Fibroblast of lung (primary cell): Measurements from ENCODE around the gene CCDC102B. TPM values are rescaled to one million over a fixed set of nuclear protein-coding genes. Genes with fewer than 3 reads are reported as not detected.
"Not testable (repeated sequence)": the region's sequence is repeated elsewhere in the genome, so short reads cannot be mapped to it uniquely, and the experiment has no call there.

Source experiments
- DNase-seq, 2 donors: peaks; one replicate each; pipeline versions ENCODE4 v3.0.0 to v3.0.0-alpha.2; 2010; ENCODE audit warnings: low read depth in 2 of 2
- H2AFZ ChIP-seq: 2 replicates; pipeline ENCODE4 v1.5.1; 2012; ENCODE audit warnings: low read length, control low read depth, inconsistent platforms
- H3K27ac ChIP-seq: 2 replicates; pipeline ENCODE4 v1.5.1; 2011; ENCODE audit warnings: low read length, control low read depth; ENCODE audit not compliant: insufficient read depth
- H3K27me3 ChIP-seq: 2 replicates; pipeline ENCODE4 v1.5.1; 2011; ENCODE audit warnings: mild to moderate bottlenecking, low read length; ENCODE audit not compliant: control insufficient read depth, insufficient read depth
- H3K36me3 ChIP-seq: 2 replicates; pipeline ENCODE4 v1.5.1; 2011; ENCODE audit warnings: low read length; ENCODE audit not compliant: control insufficient read depth, insufficient read depth
- H3K4me1 ChIP-seq: 2 replicates; pipeline ENCODE4 v1.5.1; 2011; ENCODE audit warnings: low read length; ENCODE audit not compliant: control insufficient read depth, insufficient read depth; ENCODE audit errors: extremely low read depth
- H3K4me2 ChIP-seq: 2 replicates; pipeline ENCODE4 v1.5.1; 2011; ENCODE audit warnings: low read length, control low read depth; ENCODE audit not compliant: insufficient read depth; ENCODE audit errors: extremely low read depth
- H3K4me3 ChIP-seq, 4 experiments: fragments of 200-600 bp in 1 of 4; sonication (generic) in 1 of 4; replicated peaks in 1 of 4; 2 replicates each; pipeline ENCODE4 v1.5.1; 2011 to 2016; ENCODE audit warnings: low read length in 4 of 4, low read depth in 3 of 4, mild to moderate bottlenecking in 3 of 4, control low read depth in 2 of 4, inconsistent platforms in 1 of 4, mixed read lengths in 1 of 4; ENCODE audit not compliant: insufficient read depth in 1 of 4; ENCODE audit errors: control extremely low read depth in 1 of 4
- H3K79me2 ChIP-seq: 2 replicates; pipeline ENCODE4 v1.5.1; 2012; ENCODE audit warnings: mild to moderate bottlenecking, low read length, inconsistent platforms; ENCODE audit not compliant: control insufficient read depth, insufficient read depth
- H3K9ac ChIP-seq: 2 replicates; pipeline ENCODE4 v1.5.1; 2011; ENCODE audit warnings: mild to moderate bottlenecking, low read length, control low read depth; ENCODE audit not compliant: insufficient read depth
- H3K9me3 ChIP-seq: 2 replicates; pipeline ENCODE4 v1.5.1; 2012; ENCODE audit warnings: low read depth, low read length; ENCODE audit not compliant: control insufficient read depth, insufficient read depth
- H4K20me1 ChIP-seq: 2 replicates; pipeline ENCODE4 v1.5.1; 2011; ENCODE audit warnings: low read length; ENCODE audit not compliant: control insufficient read depth, insufficient read depth; ENCODE audit errors: extremely low read depth
- CTCF ChIP-seq, 2 donors: IDR thresholded peaks in 1 of 2; conservative IDR thresholded peaks in 1 of 2; 1 replicate in 1 of 2; 2 replicates in 1 of 2; pipeline ENCODE4 v1.5.1; 2011 to 2012; ENCODE audit warnings: low read length in 2 of 2, control low read depth in 1 of 2, inconsistent platforms in 1 of 2, low read depth in 1 of 2, mild to moderate bottlenecking in 1 of 2
- EZH2 ChIP-seq: IDR thresholded peaks from 2 replicates; pipeline ENCODE4 v1.5.1; 2012; ENCODE audit warnings: low read length, control low read depth, mild to moderate bottlenecking; ENCODE audit errors: missing control alignments
- polyA plus RNA-seq, 2 donors: library from polyadenylated mRNA; depleted of rRNA in 1 of 2; stranded (reverse) in 1 of 2; unstranded in 1 of 2; fragments of >200 nt; gene quantifications; 2 replicates each; pipeline ENCODE4 v1.2.1, GENCODE V29; 2011 to 2012; ENCODE audit warnings: missing spikeins in 1 of 2
- total RNA-seq: library from RNA; depleted of rRNA; stranded (reverse); fragments of >200 nt; gene quantifications from 2 replicates; pipeline ENCODE4 v1.2.1, GENCODE V29; 2014

The CCDC102B gene
- total and polyA plus RNA-seq, 2 donors (not counting 1 experiment from before 2014, with no cell fraction given) = 33.7 to 35.3 TPM

GRCh38 chr18:68874361-68874760, 76.5 kb downstream of the CCDC102B start:
- peak; percentile 45 to 57 for DNase-seq
- no peak overlapping the region for H3K4me3 ChIP-seq
- no peaks in the 10 kb centered on the region for H3K4me1 ChIP-seq
- H4K20me1 ChIP-seq = no peaks in the 10 kb centered on the region
- TF ChIP-seq CTCF (conservative IDR thresholded peaks at IDR 0.05 in 1 of 2, IDR thresholded peaks at IDR 0.05 in 1 of 2; ENCODE audit: low read depth in 1 of 2, low read length in 2 of 2) (no peak), EZH2 (no peak)
- no peaks in the 10 kb centered on the region for H3K79me2 ChIP-seq
- no peaks in the 10 kb centered on the region for H3K9me3 ChIP-seq
- H3K27me3 ChIP-seq = no peaks in the 10 kb centered on the region
- H2AFZ ChIP-seq = no peak overlapping the region
- H3K27ac ChIP-seq = no peak overlapping the region
- H3K36me3 ChIP-seq = no peaks in the 10 kb centered on the region
- peak overlapping the region; percentile 13 for H3K4me2 ChIP-seq
- H3K9ac ChIP-seq = no peak overlapping the region

GRCh38 chr18:68879947-68880346, 82.1 kb downstream of the CCDC102B start:
- not testable (repeated sequence) for DNase-seq, H4K20me1 ChIP-seq, H3K27ac ChIP-seq, H3K4me2 ChIP-seq, H3K4me1 ChIP-seq, H3K9ac ChIP-seq, H3K79me2 ChIP-seq, H2AFZ ChIP-seq, H3K36me3 ChIP-seq, H3K9me3 ChIP-seq, H3K4me3 ChIP-seq, H3K27me3 ChIP-seq

GRCh38 chr18:68887410-68887809, 89.5 kb downstream of the CCDC102B start:
- Histone ChIP-seq H3K9me3 (no peaks in the 10 kb centered on the region), H3K27me3 (no peaks in the 10 kb centered on the region), H3K79me2 (no peaks in the 10 kb centered on the region), H3K9ac (no peak overlapping the region), H3K4me3 (no peak overlapping the region), H4K20me1 (no peaks in the 10 kb centered on the region), H3K36me3 (no peaks in the 10 kb centered on the region), H3K4me1 (no peaks in the 10 kb centered on the region), H3K27ac (no peak overlapping the region), H3K4me2 (no peak overlapping the region), H2AFZ (no peak overlapping the region)
- DNase-seq = no peak
- TF ChIP-seq CTCF (conservative IDR thresholded peaks at IDR 0.05 in 1 of 2, IDR thresholded peaks at IDR 0.05 in 1 of 2; ENCODE audit: low read depth in 1 of 2, low read length in 2 of 2) = no peak
